ENCODE measurements around the gene TRANK1.

DNA sequence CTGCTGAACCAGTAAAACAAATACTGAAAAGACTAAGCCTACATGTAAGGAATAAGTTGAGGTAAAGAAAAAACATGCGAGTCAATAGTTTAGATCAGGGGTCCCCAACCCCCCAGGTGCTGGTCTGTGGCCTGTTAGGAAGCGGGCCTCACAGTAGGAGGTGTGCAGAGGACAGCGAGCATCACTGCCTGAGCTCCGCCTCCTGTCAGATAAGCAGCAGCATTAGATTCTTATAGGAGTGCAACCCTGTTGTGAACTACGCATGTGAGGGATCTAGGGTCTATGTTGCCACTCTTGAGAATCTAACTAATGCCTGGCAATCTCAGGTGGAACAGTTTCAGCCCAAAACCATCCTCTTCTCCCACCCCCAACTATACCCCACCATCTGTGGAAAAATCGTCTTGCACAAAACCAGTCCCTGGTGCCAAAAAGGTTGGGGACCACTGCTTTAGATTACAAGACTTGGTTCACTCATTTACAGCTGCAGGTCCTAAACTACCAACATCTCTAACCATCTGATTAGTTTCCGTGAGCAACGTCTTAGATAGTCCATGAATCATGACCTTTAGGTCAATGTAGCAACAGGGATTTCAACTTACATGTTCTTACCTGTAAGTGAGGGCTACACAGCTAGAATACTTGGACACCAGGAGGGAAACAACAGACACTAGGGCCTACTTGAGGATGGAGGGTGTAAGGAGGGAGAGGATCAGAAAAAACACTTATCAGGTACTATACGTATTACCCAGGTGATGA, 66.7 kb downstream of the TRANK1 start:
- TF ChIP-seq EZH2phosphoT487 (conservative IDR thresholded peaks at IDR 0.05; ENCODE audit: low read length) (no peak), CTCF (IDR thresholded peaks at IDR 0.05; ENCODE audit: insufficient read depth, low read length, poor library complexity, severe bottlenecking) (no peak)
